Measurements from ENCODE around the gene MGLL. TPM values are rescaled to one million over a fixed set of nuclear protein-coding genes. Genes with fewer than 3 reads are reported as not detected.

The MGLL gene
- total RNA-seq, 6 experiments from 2014 or later = 128 to 144 (median 129) TPM

DNA sequence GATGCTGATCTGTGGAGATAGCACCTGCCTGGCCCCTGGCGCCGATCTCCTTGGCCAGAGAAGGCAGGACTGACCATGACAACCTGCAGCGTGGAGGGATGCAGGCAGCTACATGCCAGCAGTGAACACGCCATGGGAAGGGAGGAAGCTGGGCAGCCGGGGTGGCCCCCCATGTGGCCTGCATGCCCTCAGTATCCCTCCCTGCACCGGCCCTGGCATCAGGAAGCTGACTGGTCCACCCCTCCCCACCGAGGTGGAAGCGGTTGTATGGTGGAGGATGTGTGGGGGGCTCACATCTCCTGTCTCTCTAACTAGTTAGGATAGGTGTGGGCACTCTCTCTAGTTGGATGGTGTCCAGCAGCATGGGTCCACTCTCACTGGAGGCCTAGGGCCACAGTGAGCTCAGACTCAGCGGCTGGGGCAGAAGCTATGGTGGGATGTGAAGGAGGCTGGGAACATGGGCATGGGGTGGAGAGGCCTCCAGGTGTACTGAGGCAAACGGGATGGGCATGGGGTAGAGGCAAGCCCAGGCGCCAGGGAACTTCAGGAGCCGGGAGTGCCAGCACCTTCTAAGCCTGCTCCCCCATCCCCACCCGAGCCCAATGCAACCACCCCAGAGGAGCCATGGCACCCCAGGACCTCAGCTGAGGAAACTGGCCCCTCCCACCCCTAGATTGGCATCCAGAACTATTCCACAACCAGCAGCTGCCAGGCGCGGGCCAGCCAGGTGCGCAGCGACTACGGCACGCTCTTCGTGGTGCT, 151.4 kb downstream of the MGLL start:
- Mint-ChIP-seq H3K4me1 (ENCODE audit: low read depth) (peaks cover 18% of the 10 kb centered on the region), H3K4me3 (peak overlapping the region; percentile 29; the same call in 1 of the 2 replicates), H3K9me3 (no peaks in the 10 kb centered on the region), H3K27ac (no peak overlapping the region), H3K36me3 (ENCODE audit: low read depth) (0 out of 2 replicates have a peak, but pooled peaks cover 3% of the 10 kb centered on the region), H3K27me3 (ENCODE audit: insufficient read depth) (peaks cover 3% of the 10 kb centered on the region)
- TF ChIP-seq, protein P1, sequence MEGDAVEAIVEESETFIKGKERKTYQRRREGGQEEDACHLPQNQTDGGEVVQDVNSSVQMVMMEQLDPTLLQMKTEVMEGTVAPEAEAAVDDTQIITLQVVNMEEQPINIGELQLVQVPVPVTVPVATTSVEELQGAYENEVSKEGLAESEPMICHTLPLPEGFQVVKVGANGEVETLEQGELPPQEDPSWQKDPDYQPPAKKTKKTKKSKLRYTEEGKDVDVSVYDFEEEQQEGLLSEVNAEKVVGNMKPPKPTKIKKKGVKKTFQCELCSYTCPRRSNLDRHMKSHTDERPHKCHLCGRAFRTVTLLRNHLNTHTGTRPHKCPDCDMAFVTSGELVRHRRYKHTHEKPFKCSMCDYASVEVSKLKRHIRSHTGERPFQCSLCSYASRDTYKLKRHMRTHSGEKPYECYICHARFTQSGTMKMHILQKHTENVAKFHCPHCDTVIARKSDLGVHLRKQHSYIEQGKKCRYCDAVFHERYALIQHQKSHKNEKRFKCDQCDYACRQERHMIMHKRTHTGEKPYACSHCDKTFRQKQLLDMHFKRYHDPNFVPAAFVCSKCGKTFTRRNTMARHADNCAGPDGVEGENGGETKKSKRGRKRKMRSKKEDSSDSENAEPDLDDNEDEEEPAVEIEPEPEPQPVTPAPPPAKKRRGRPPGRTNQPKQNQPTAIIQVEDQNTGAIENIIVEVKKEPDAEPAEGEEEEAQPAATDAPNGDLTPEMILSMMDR (IDR thresholded peaks at IDR 0.05) = no peak
- DNase-seq = no peak

DNA sequence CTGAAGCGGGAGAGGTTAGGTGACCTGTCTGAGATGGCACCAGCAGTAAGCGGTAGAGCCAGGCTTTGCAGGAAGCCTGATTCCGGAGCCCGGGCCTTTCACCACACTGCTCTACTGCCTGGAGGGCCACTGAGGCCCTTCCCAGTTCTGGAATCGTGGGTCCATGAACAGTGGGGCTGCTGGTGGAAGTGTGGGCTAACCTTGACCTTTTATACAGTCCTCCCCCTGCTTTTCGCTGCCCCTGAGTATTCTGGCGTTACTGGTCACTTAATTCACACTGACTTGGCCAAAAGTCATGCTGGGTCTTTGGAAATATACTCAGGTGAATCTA, 152.1 kb downstream of the MGLL start:
- H3K4me1 Mint-ChIP-seq (ENCODE audit: low read depth) = peaks cover 25% of the 10 kb centered on the region
- DNase-seq = no peak
- H3K4me3 Mint-ChIP-seq = no peak overlapping the region
- peaks cover 3% of the 10 kb centered on the region for H3K27me3 Mint-ChIP-seq (ENCODE audit: insufficient read depth)
- no peaks in the 10 kb centered on the region for H3K9me3 Mint-ChIP-seq
- TF ChIP-seq, protein P1 (IDR thresholded peaks at IDR 0.05) = no peak
- no peaks in the 10 kb centered on the region for H3K36me3 Mint-ChIP-seq (ENCODE audit: low read depth)
- no peak overlapping the region for H3K27ac Mint-ChIP-seq

DNA sequence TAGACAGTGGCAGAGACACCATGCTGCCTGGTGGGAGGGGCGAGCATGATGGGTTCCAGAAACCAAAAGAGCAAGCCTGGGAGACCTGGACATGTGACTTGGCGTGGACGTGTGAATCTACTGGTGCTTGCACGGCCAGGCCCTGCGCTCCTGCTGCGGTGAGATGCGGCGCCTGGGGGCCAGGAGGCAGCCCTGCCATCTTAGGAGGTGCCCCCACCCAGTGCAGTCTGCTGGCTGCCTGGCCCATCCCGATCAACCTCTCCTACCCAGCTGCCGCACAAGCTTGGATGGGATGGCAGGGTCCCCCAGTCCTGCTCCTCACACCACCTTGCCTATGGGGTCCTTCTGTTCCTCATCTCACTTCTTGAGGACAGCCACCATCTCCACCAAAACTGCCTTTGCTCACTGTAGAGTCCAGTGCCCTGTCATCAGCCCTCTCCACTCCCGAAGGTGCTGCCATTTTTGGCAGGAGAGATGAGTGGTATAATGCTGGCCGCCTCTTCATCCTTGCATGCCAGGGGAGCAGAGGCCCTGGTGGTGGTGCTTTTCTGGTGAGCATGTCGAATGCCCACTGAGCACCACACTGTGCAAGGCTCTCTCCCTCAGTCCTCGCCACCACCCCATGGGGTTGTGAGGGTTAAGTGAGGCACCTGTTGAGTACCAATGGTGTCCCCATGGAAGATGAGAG, 152.6 kb downstream of the MGLL start:
- DNase-seq = no peak
- no peaks in the 10 kb centered on the region for H3K36me3 Mint-ChIP-seq (ENCODE audit: low read depth)
- peaks cover 3% of the 10 kb centered on the region for H3K27me3 Mint-ChIP-seq (ENCODE audit: insufficient read depth)
- peaks cover 29% of the 10 kb centered on the region for H3K4me1 Mint-ChIP-seq (ENCODE audit: low read depth)
- H3K4me3 Mint-ChIP-seq = no peak overlapping the region
- no peak overlapping the region for H3K27ac Mint-ChIP-seq
- no peaks in the 10 kb centered on the region for H3K9me3 Mint-ChIP-seq
- TF ChIP-seq, protein P1 (IDR thresholded peaks at IDR 0.05) = no peak

DNA sequence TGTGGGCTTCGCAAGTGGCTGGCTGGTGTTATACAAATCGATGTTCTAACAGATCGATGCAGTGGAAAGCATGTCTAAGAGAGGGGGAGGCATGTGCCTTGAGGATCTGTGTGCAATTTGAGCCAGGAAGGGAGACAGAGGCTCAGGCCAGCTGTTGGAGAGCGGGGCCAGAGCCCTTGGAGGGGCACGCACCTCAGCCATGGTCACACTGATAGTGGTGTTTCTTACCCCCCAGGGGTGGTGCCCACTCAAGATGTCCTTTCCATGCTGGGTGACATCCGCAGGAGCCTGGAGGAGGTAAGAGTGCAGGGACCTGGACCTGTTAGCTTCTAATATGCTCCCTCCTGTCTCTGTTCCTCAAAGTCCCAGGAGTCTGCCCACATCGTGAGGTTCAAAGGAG, 153.4 kb downstream of the MGLL start:
- TF ChIP-seq, protein P1 (IDR thresholded peaks at IDR 0.05) = no peak
- no peak overlapping the region for H3K27ac Mint-ChIP-seq
- no peaks in the 10 kb centered on the region for H3K9me3 Mint-ChIP-seq
- H3K4me3 Mint-ChIP-seq = no peak overlapping the region
- peaks cover 24% of the 10 kb centered on the region for H3K4me1 Mint-ChIP-seq (ENCODE audit: low read depth)
- H3K36me3 Mint-ChIP-seq (ENCODE audit: low read depth) = no peaks in the 10 kb centered on the region
- DNase-seq = no peak
- peaks cover under 1% of the 10 kb centered on the region for H3K27me3 Mint-ChIP-seq (ENCODE audit: insufficient read depth)

DNA sequence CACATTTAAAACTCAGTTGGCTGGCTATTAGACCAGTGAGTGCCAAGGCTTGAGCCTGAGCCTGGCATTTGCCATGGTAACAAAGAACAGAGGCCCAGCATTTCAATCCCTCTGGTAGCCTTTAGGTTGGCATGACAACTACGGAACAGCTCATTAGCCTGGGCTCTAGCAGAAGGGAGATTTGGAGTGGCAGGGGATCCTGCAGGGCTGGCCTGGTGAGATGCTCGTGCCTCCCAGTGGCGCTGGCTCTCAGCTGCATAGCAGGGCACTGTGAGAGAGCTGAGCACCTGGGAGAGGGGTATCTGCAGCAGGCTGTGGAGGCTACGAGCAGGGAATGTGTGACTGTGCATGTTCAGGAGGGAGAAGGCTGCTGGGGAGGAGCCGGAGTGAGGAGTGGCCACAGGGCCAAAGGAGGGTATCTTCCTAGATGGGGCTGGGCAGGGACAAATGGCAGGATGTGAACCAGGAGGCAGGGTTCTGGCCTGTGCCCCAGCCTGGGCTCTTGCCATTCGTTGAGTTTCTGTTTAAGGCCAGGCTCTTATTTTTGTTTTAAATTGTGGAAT, 155.1 kb downstream of the MGLL start:
- Mint-ChIP-seq H3K4me3 (no peak overlapping the region), H3K4me1 (ENCODE audit: low read depth) (peaks cover 18% of the 10 kb centered on the region), H3K27ac (no peak overlapping the region), H3K36me3 (ENCODE audit: low read depth) (no peaks in the 10 kb centered on the region), H3K9me3 (no peaks in the 10 kb centered on the region), H3K27me3 (ENCODE audit: insufficient read depth) (peaks cover 5% of the 10 kb centered on the region)
- DNase-seq = no peak
- TF ChIP-seq, protein P1 (IDR thresholded peaks at IDR 0.05) = no peak

Data from HFFc6 (cell line).